PC-9 (cell line): ENCODE measurements around the gene ANK2.
"Not testable (repeated sequence)": the region's sequence is repeated elsewhere in the genome, so short reads cannot be mapped to it uniquely, and the experiment has no call there.

Experiments used
- CTCF ChIP-seq: fragments of 200-600 bp; sonication (generic); conservative IDR thresholded peaks from 2 replicates; pipeline ENCODE4 v1.6.1; 2017; ENCODE audit warnings: mixed run types, antibody characterized with exemption, mild to moderate bottlenecking, moderate library complexity
- EZH2 ChIP-seq: fragments of 200-600 bp; sonication (generic); IDR thresholded peaks from 2 replicates; pipeline ENCODE4 v1.8.0; 2017; ENCODE audit warnings: antibody characterized with exemption, low read depth

- not testable (repeated sequence) for TF ChIP-seq CTCF, EZH2
Measured at GRCh38 chr4:113186220-113186619, 136.8 kb downstream of the ANK2 start.
